ENCODE data around the gene EPC2.

EPC2 gene, protein sequence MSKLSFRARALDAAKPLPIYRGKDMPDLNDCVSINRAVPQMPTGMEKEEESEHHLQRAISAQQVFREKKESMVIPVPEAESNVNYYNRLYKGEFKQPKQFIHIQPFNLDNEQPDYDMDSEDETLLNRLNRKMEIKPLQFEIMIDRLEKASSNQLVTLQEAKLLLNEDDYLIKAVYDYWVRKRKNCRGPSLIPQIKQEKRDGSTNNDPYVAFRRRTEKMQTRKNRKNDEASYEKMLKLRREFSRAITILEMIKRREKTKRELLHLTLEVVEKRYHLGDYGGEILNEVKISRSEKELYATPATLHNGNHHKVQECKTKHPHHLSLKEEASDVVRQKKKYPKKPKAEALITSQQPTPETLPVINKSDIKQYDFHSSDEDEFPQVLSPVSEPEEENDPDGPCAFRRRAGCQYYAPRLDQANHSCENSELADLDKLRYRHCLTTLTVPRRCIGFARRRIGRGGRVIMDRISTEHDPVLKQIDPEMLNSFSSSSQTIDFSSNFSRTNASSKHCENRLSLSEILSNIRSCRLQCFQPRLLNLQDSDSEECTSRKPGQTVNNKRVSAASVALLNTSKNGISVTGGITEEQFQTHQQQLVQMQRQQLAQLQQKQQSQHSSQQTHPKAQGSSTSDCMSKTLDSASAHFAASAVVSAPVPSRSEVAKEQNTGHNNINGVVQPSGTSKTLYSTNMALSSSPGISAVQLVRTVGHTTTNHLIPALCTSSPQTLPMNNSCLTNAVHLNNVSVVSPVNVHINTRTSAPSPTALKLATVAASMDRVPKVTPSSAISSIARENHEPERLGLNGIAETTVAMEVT

DNA sequence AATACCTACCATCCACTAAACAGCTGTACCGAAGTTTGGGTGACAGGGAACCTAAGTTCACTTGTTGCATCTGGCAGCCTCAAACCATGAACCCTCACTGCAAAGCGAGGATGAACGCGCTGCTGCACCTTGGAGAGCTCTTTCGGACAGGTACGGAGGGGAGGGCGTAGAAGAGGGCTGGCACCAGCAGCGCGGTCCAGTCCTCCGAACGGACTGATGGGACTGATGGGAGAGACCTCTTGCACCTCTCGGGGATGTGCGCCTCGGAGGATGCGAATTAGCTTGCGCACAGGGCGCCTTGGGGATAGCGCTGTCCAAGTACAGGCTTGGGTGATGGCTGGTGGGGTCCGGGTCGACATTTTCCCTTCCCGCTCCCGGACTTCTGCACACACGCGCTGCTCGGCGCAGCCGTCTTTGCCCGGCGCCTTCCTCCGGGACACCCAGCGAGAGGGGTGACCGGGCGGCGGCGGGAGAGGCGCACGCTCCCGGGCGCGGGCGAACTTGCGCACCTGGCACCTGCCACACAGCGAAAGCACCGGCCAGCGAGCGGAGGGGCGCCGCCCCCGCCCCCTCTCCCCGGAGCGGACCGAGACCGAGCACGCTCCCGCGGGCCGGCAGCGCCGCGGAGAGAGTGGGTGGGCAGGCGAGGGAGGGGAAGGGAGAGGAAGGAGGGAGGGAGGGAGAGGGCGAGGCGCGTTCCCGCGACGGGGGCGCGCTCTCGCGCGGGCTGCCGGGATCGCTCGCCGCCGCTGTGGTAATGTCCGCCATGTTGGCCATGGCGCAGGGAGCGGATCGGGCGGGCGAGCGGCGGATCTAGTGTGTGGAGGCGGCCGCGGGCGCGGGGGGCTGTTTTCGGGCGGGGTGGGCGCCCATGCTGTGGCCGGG is at the start of gene EPC2:
Gene EPC2, plus strand, starts transcription at position 754 of the 885 bp plus-strand sequence. CDS start 267 bp downstream, outside the sequence.
- no peak for TF ChIP-seq JUND (IDR thresholded peaks at IDR 0.05; ENCODE audit: low read depth)
- DNase-seq (ENCODE audit: low read depth in 1 of 2, low spot score in 1 of 2): peak; percentile 54 to 83
- in situ Hi-C loops (cut with HindIII; ENCODE audit: low pct_unique_long_range_greater_than_20kb, low sequenced_read_pairs): no loop called here

DNA sequence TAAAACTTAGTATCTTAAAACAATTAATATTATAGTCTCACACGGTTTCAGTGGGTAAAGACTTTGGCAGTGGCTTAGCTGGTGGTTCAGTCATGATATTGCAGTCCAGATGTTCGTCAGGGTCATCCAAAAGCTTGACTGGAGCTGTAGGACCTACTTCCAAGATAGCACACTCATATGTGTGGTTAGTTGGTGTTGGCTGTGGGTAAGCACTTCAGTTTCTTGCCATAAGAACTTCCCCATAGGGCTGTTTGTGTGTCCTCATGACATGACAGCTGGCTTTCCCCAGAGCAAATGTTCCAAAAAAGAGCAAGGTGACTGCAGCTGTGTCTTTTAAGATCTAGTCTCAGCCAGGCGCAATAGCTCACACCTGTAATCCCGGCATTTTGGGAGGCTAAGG is 48.5 kb upstream of the EPC2 start:
- TF ChIP-seq JUND (IDR thresholded peaks at IDR 0.05; ENCODE audit: low read depth): no peak
- in situ Hi-C loops (cut with HindIII; ENCODE audit: low pct_unique_long_range_greater_than_20kb, low sequenced_read_pairs): no loop called here
- no peak for DNase-seq (ENCODE audit: low read depth in 1 of 2, low spot score in 1 of 2)

DNA sequence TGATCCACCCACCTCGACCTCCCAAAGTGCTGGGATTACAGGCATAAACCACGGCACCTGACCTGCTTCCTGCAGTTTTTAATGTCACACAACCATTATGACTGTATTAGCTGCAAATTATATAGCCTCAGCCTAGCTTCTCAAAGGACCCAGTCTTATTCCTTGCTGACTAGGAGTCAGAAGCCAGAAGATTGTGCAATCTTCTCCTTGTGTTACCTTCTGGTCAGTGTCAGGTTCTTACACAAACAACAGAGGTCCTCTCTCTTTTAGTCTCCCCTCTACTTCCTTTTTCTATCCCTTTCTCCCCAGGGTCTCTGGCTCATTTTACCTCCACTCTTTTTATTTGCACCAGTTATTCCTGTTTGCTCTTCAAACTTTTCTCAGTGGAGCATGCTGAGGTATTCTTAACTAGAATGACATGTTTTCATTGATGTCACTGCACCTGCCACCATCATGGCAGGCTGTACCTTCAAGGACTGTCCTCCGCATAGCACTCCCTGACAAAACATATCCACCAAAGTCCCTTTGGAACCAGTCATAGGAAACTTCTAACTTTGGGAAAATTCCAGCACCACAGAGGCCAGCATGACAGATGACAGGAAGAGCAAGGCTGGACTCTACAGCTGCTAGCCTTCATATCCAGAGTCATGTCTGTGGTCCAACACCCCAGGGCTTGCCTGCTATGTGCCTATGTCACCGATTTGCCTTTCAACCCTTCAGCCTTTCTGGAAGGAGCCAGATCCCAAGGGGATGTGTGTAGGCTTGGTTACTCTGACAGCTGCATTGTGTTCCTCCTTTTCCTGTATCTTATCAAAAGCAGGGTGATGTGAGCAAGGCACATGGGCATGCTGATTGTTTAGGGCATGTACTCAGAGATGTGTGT is 45.2 kb upstream of the EPC2 start:
- no peak for TF ChIP-seq JUND (IDR thresholded peaks at IDR 0.05; ENCODE audit: low read depth)
- DNase-seq (ENCODE audit: low read depth in 1 of 2, low spot score in 1 of 2): no peak
- in situ Hi-C loops (cut with HindIII; ENCODE audit: low pct_unique_long_range_greater_than_20kb, low sequenced_read_pairs): no loop called here

DNA sequence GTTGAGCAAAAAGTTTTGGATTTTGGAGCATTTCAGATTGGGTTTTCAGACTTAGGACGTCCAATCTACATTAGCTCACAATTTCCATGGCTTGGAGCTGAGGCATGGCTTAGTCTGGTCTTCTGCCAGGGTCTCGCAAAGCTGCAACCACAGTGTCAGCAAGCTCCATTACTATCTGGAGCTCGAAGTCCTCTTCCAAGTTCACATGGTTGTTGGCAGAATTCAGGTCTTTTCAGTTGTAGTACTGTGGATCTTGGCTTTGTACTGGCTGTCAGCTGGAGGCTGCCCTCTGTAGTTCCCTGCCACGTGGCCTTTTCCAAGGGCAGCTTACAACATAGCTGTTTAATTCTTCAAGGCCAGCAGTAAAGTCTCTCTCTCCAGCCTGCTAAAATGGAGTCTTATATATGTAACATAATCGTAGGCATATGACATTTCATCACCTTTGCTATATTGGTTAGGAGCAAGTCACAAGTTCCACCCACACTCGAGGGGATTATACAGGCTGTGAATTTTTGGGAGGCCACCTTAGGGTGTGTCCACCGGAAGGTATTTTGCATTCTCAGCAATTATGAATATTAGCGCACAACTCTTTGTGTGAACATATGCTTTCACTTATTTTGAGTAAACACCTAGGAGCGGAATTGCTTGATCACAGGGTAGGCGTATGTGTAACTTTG is 41.5 kb upstream of the EPC2 start:
- DNase-seq (ENCODE audit: low read depth in 1 of 2, low spot score in 1 of 2): no peak
- in situ Hi-C loops (cut with HindIII; ENCODE audit: low pct_unique_long_range_greater_than_20kb, low sequenced_read_pairs): no loop called here
- TF ChIP-seq JUND (IDR thresholded peaks at IDR 0.05; ENCODE audit: low read depth): no peak

DNA sequence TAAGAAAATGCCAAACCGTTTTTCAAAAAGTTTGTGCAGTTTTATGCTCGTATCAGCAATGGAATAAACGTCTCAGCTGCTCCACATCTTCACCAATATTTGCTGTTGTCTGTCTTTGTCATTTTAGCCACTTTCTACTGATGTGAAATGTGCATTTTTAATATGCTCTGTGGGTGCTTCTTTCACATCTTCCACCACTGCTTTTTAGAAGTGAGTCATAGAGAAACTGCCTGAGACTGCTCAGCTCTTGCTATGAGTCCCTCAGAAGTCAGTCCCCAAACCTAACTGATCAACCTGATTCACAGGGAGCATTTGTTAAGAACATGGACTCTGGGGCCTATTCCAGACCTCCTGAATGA is 41.0 kb upstream of the EPC2 start:
- in situ Hi-C loops (cut with HindIII; ENCODE audit: low pct_unique_long_range_greater_than_20kb, low sequenced_read_pairs): no loop called here
- DNase-seq (ENCODE audit: low read depth in 1 of 2, low spot score in 1 of 2): no peak
- TF ChIP-seq JUND (IDR thresholded peaks at IDR 0.05; ENCODE audit: low read depth): no peak

DNA sequence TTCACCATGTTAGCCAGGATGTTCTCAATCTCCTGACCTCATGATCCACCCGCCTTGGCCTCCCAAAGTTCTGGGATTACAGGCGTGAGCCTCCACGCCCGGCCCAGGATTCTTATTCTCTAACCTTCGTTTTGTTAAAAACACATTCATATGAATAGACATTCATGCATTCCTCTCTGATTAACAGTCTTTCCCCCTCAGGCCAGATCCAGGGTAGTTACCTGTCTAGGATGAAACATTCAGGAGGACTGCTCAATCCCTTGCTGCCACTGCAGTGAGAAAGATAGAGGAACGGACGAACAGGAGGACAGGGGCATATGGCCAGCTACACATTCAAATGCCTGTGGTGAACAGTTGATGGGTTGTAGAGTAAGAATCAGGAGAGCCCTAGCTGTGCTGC is 39.6 kb upstream of the EPC2 start:
- no peak for TF ChIP-seq JUND (IDR thresholded peaks at IDR 0.05; ENCODE audit: low read depth)
- in situ Hi-C loops (cut with HindIII; ENCODE audit: low pct_unique_long_range_greater_than_20kb, low sequenced_read_pairs): no loop called here
- no peak for DNase-seq (ENCODE audit: low read depth in 1 of 2, low spot score in 1 of 2)

DNA sequence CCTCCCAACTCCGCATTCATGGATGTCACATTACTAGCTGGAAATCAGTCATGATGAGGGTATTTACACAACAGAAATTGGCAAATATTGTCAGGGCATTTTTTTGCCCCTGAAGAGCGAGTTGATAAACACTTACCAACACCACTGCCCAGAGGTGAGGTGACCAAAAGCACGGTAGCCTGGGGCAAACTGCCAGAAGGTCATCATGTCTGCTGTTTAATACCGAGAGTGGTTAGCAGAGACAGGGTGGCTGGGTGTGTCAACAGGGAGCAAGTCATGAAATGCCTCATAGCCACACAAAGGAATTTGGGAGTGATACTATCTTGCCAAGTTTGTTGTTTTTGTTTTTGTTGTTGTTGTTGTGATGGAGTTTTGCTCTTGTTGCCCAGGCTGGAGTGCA is 37.0 kb upstream of the EPC2 start:
- in situ Hi-C loops (cut with HindIII; ENCODE audit: low pct_unique_long_range_greater_than_20kb, low sequenced_read_pairs): no loop called here
- DNase-seq (ENCODE audit: low read depth in 1 of 2, low spot score in 1 of 2): no peak
- TF ChIP-seq JUND (IDR thresholded peaks at IDR 0.05; ENCODE audit: low read depth): no peak

DNA sequence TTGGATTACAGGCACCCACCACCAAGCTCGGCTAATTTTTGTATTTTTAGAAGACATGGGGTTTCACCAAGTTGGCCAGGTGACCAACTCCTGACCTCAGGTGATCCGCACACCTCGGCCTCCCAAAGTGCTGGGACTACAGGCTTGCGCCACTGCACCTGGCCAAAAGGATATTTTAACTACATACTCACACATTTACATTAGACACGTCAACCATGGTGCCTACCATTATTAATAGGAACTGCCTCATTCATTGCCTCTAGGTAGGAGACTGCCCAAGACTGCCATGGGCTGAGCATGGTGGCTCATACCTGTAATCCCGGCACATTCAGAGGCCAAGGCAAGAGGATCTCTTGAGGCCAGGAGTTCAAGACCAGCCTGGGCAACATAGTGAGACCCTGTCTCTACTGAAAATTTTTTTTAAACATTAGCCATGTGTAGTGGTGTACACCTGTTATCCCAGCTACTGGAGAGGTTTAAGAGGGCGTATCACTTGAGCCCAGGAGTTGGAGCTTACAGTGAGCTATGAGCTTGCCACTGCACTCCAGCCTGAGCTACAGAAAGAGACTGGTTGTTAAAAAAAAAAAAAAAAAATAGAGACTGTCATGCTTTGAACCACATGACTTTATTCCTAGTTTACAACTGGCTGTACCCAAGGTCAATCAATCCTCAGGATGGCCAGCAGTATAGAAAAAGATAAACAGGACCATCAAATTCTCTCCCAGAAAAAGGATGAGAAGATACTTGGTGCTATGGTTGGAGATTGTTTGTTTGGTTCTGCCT is 31.1 kb upstream of the EPC2 start:
- DNase-seq (ENCODE audit: low read depth in 1 of 2, low spot score in 1 of 2): no peak

DNA sequence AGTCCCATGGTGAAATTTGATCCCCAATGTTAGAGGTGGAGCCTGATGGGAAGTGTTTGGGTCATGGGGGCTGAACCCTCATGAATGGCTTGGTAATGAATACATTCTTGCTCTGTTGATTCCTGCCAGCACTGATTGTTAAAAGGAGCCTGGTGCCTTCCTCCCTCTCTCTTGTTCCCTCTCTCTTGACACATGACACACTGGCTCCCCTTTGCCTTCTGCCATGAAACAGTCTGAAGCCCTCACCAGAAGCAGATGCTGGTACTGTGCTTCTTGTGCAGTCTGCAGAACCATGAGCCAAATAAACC is 30.6 kb upstream of the EPC2 start:
- peak in 1 of 2 experiments; percentile 38 for DNase-seq (ENCODE audit: low read depth in 1 of 2, low spot score in 1 of 2)
- in situ Hi-C loops (cut with HindIII; ENCODE audit: low pct_unique_long_range_greater_than_20kb, low sequenced_read_pairs): no loop called here

More for the DNA sequence above, 31.1 kb upstream of the EPC2 start:
- no peak for TF ChIP-seq JUND (IDR thresholded peaks at IDR 0.05; ENCODE audit: low read depth)
- in situ Hi-C loops (cut with HindIII; ENCODE audit: low pct_unique_long_range_greater_than_20kb, low sequenced_read_pairs): no loop called here

DNA sequence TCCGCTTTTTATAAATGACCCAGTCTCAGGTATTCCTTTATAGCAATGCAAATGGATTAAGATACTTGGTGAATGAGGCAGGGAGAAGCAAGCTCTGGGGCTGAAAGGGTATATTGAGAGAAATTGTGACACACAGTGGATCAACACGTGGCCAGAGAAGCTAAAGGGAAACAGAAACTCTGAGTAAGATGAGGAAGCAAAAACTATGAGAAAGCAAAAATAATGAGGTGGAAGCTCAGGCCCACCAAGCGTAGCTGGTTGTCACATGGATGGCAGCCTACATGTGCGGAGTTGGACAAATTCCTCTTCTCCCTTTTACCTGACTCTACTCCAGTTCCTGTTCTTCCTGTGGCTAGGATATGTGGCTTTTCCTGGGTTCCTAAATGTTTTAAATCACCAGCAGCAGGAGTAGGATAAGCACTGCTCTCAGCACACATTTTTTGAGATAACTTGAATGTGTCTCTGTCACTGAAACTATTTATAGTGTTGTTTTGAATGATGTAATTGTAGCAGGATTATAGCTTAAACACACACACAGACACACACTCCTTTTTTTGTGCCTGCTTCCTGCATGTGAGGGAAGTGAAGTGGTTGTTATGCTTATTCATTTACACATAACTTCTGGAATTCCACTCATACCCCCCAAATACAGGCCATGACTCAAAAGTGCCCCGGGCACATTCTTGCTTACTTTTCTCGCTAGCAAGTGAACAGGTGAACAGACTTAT is 30.1 kb upstream of the EPC2 start:
- in situ Hi-C loops (cut with HindIII; ENCODE audit: low pct_unique_long_range_greater_than_20kb, low sequenced_read_pairs): no loop called here
- DNase-seq (ENCODE audit: low read depth in 1 of 2, low spot score in 1 of 2): peak in 1 of 2 experiments; percentile 59
- TF ChIP-seq JUND (IDR thresholded peaks at IDR 0.05; ENCODE audit: low read depth): no peak

More for the DNA sequence above, 30.6 kb upstream of the EPC2 start:
- TF ChIP-seq JUND (IDR thresholded peaks at IDR 0.05; ENCODE audit: low read depth): no peak

All from T47D (cell line).